HCT116 (cell line): ENCODE data around the gene DVL1.

Experiments
- CEBPB ChIP-seq: IDR thresholded peaks from 2 replicates; pipeline ENCODE4 v1.6.1; 2012; ENCODE audit warnings: low read depth
- CTCF ChIP-seq, 3 experiments: fragments of 200-600 bp in 1 of 3; sonication (generic) in 1 of 3; IDR thresholded peaks in 2 of 3; conservative IDR thresholded peaks in 1 of 3; 2 replicates each; pipeline ENCODE4 v1.5.1; 2012 to 2017; ENCODE audit warnings: low read depth in 2 of 3, low read length in 2 of 3, antibody characterized with exemption in 1 of 3, borderline replicate concordance in 1 of 3, control low read depth in 1 of 3, mild to moderate bottlenecking in 1 of 3, mixed read lengths in 1 of 3, mixed run types in 1 of 3, moderate library complexity in 1 of 3; ENCODE audit not compliant: insufficient read depth in 1 of 3
- EGR1 ChIP-seq: IDR thresholded peaks from 2 replicates; pipeline ENCODE4 v1.6.1; 2012; ENCODE audit warnings: low read depth
- POLR2A ChIP-seq: IDR thresholded peaks from 2 replicates; pipeline ENCODE4 v1.7.0; 2011; ENCODE audit warnings: borderline replicate concordance; ENCODE audit not compliant: insufficient read depth, insufficient read length; ENCODE audit errors: extremely low read depth
- REST ChIP-seq: IDR thresholded peaks from 2 replicates; pipeline ENCODE4 v1.6.1; 2012; ENCODE audit warnings: low read depth
- SIN3A ChIP-seq: IDR thresholded peaks from 2 replicates; pipeline ENCODE4 v1.6.1; 2012; ENCODE audit warnings: low read depth
- SP1 ChIP-seq: IDR thresholded peaks from 2 replicates; pipeline ENCODE4 v1.6.1; 2012; ENCODE audit warnings: low read depth
- TCF7L2 ChIP-seq: IDR thresholded peaks from 2 replicates; pipeline ENCODE4 v1.7.0; 2011; ENCODE audit warnings: borderline replicate concordance, inconsistent platforms; ENCODE audit not compliant: insufficient read depth, insufficient read length; ENCODE audit errors: extremely low read depth
- YY1 ChIP-seq: IDR thresholded peaks from 2 replicates; pipeline ENCODE4 v1.6.1; 2011; ENCODE audit warnings: low read length, low read depth, moderate library complexity, mild to moderate bottlenecking; ENCODE audit not compliant: insufficient replicate concordance; ENCODE audit errors: extremely low read depth
- ZFX ChIP-seq: fragments of 450-650 bp; IDR thresholded peaks from 2 replicates; pipeline ENCODE4 v1.6.1; 2017
- ZNF274 ChIP-seq: fragments of 200-500 bp; sonication (Bioruptor generic); IDR thresholded peaks from 2 replicates; pipeline ENCODE4 v1.6.1; 2014; ENCODE audit warnings: mild to moderate bottlenecking, low read depth, low read length, inconsistent platforms

- TF ChIP-seq CTCF (IDR thresholded peaks at IDR 0.05 in 2 of 3, conservative IDR thresholded peaks at IDR 0.05 in 1 of 3; ENCODE audit: borderline replicate concordance in 1 of 3, insufficient read depth in 1 of 3, low read depth in 2 of 3, low read length in 2 of 3) (no peak), POLR2A (no peak), SIN3A (no peak), EGR1 (no peak), ZFX (no peak), ZNF274 (no peak), REST (no peak), CEBPB (no peak), SP1 (no peak), TCF7L2 (no peak), YY1 (no peak)
Observed at GRCh38 chr1:1388078-1388472, 38.9 kb upstream of the DVL1 start.
